Gastroesophageal sphincter (tissue), 3 donors: ENCODE data around the gene TSPYL4.

ENCODE experiments used
- CTCF ChIP-seq, 4 experiments: fragments of 200-600 bp in 2 of 4; fragments of 450-650 bp in 2 of 4; sonication (generic) in 1 of 4; IDR thresholded peaks; one replicate each; pipeline ENCODE4 v1.5.1; 2017 to 2019; ENCODE audit warnings: antibody characterized with exemption in 4 of 4, mild to moderate bottlenecking in 2 of 4, moderate library complexity in 2 of 4
- EP300 ChIP-seq: sonication (generic); formaldehyde crosslinking; IDR thresholded peaks from one replicate; pipeline ENCODE4 v1.6.1; 2017; ENCODE audit warnings: antibody characterized with exemption, mild to moderate bottlenecking
- POLR2A ChIP-seq, 2 donors: fragments of 450-650 bp; IDR thresholded peaks; one replicate each; pipeline ENCODE4 v1.6.1; 2017; ENCODE audit warnings: antibody characterized with exemption in 2 of 2, mild to moderate bottlenecking in 2 of 2, moderate library complexity in 1 of 2
- POLR2AphosphoS5 ChIP-seq: sonication (generic); formaldehyde crosslinking; IDR thresholded peaks from one replicate; pipeline ENCODE4 v1.6.1; 2017; ENCODE audit warnings: antibody characterized with exemption

DNA sequence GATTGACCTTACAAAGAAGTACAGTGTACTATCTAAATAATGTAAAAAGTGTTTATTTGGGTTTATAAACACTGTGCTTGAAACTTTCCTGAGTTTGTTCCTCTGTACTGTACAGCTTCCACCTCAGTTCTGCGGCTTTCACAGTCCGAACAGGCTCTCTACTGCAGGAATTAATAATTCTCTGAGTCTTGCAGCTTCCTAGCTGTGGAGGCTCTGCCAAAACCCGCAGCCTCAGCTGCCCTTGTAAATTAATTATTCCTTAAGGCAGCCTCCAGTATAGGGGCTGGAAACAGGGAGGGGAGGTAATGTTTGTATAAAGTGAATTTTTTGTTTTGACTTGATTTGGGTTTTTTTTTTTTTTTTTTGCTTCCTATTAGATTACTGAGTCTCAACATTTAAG lies 19.2 kb downstream of the TSPYL4 start:
- no peak for TF ChIP-seq POLR2A (IDR thresholded peaks at IDR 0.05)
- TF ChIP-seq CTCF (IDR thresholded peaks at IDR 0.05), result no peak
- no peak for TF ChIP-seq POLR2AphosphoS5
- no peak for TF ChIP-seq EP300
